CD4-positive, alpha-beta T cell treated with Interleukin-4 for 1 hour (primary cell): Measurements from ENCODE around the gene KRTAP9-1.
"Not testable (repeated sequence)": the region's sequence is repeated elsewhere in the genome, so short reads cannot be mapped to it uniquely, and the experiment has no call there.

Experiments
- DNase-seq, 2 donors: peaks; one replicate each; pipeline ENCODE4 v3.0.0-alpha.2; 2020 to 2022

Gene KRTAP9-1

DNA sequence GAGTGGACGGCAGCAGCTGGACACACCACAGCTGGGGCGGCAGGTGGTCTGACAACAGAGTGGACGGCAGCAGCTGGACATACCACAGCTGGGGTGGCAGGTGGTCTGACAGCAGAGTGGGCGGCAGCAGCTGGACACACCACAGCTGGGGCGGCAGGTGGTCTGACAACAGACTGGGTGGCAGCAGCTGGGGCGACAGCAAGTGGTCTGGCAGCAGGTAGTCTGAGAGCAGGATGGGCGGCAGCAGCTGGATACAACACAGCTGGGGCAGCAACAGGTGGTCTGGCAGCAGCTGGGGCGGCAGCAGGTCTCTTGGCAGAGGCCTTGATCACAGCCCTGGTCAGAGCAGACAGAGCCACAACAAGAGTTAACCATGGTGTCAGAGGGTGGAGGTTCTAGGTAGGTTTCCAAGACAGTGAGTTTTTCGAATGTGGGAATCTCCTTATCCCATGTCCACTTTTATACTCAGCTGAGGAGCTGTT lies 5.2 kb upstream of the KRTAP9-1 start, which contains the start of gene KRTAP4-1:
Gene KRTAP4-1 (minus strand): TSS at position 432 of the 482 bp plus-strand sequence. CDS start 57 bp downstream, at position 375.
- no peak for DNase-seq

DNA sequence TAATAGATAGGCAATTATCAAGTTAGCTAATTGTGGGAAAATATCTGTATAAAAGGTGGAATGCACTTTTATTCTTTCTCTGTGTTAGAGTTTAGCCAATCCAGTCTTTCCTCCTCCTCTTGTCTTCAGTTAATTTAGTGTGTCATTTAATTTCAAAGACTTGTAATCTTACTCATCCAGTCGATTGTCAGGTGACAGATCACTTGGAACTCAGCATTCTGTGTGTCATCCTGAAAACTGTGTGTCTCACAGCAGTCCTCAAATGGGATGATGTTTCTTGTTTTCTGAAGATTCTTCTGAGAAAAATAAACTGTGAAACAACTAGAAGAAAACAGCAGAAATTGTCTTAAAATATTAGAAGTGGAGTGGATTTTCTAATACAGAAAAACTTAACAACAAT lies 4.7 kb upstream of the KRTAP9-1 start:
- DNase-seq = no peak

DNA sequence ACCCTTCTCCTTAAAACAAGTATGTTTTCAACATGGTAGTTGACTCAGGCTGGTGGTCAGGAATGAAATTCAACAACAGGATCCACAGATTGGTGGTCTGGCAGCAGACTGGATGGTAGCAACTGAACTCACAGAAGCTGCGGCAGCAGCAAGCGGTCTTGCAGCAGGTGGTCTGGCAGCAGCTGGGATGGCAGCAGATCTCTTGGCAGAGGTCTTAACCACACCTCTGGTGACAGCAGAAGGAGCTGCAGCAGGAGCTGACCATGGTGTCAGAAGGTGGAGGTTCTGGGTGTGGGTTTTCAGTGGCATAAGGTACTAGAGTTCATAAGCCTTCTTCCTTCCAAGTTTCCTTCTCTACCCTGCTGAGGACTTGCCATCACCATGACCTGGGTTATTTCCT lies 2.8 kb upstream of the KRTAP9-1 start:
- DNase-seq = no peak

DNA sequence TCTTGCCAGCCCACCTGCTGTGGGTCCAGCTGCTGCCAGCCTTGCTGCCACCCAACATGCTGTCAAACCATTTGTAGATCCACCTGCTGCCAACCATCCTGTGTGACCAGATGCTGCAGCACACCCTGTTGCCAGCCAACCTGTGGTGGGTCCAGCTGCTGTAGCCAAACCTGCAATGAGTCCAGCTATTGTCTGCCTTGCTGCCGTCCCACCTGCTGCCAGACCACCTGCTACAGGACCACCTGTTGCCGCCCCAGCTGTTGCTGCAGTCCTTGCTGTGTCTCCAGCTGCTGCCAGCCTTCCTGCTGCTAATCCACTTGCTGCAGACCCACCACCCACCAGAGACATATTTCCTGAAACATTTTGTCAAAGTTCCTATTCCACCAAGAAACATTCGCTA lies 641 bp downstream of the KRTAP9-1 start:
- no peak for DNase-seq

GRCh38 chr17:41196068-41196467 lies 6.4 kb downstream of the KRTAP9-1 start:
- DNase-seq = no peak

DNA sequence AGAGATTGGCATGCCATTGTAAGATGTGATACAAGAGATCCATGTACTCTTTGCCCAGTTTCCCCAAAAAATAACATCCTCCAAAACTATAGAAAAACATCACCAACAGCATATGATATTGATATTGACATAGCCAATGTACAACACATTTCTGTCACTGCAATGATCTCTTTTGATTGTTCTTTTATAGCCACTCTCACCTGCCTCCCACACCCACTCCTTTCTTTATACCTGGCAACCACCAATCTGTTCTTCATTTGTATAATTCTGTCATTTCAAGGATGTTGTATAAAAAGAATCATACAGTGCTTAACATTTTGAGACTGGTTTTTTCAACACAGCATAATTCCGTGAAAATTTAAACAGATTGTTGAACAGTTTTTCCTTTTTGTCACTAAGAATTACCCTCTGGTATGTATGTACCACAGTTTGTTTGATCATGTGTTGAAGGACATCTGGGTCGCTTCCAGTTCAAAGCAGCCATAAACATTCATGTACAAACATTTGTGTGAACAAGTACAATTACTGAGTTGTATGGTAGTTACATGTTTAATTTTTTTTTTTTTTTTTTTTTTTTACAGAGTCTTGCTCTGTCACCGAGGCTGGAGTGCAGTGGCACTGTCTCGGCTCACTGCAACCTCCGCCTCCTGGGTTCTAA lies 9.9 kb downstream of the KRTAP9-1 start:
- no peak for DNase-seq

DNA sequence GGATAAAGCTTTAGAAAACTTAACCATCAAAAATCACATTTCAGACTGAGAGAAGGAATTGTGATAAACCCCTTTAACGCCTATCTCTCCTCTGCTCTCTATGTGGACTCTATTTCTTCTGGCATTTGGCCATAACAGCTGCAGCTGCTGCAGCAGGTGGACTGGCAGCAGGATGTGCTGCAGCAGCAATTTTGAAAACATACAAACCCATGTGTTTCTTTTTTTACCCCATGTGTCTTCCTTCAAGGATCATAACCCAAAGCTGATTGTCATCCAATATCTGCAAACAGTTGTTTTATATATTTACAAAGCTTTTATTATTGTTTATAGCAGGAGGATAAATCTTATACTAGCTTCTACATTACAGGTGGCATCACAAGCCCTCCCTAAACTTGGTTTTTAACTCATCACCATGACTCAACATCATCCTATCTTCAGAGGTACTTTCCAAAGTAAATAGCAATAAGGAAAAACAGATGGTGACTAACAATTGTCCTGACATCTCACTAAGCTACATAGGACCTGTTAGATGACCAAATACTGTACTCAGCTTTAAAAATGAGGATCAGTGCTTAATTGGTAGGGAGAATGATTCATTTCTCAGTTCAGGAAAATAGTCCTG lies 22.3 kb downstream of the KRTAP9-1 start:
- DNase-seq = no peak

- DNase-seq = no peak
These were observed 23.0 kb downstream of the KRTAP9-1 start for GRCh38 chr17:41212524-41213169.

GRCh38 chr17:41215681-41216080 lies 26.0 kb downstream of the KRTAP9-1 start:
- no peak for DNase-seq

- no peak for DNase-seq
These were observed 34.1 kb downstream of the KRTAP9-1 start for GRCh38 chr17:41223821-41224220.

DNA sequence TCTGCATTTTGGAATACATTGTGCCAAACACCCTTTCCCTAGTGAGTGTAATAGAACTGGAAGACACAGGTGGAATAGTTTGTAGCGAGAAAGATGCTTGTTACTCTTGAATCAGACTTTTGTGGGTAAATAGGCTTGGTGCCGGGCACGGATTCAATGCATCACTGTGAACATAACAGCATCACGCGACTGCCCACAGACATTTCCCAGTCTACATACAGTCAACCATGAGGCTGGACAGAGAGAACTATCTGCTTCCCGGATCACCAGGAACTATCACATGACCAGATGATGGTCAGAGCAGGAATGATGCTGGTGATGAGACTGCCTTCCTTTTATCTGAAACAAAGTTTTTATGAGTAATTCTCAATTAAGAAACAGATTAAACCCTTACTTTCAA lies 36.4 kb downstream of the KRTAP9-1 start:
- no peak for DNase-seq

- DNase-seq = not testable (repeated sequence)
These were observed 37.0 kb downstream of the KRTAP9-1 start, which contains the start of gene KRTAP9-2 for GRCh38 chr17:41226598-41227095. KRTAP9-2 (plus strand) TSS chr17:41226648; CDS start chr17:41226655, 7 bp downstream.

DNA sequence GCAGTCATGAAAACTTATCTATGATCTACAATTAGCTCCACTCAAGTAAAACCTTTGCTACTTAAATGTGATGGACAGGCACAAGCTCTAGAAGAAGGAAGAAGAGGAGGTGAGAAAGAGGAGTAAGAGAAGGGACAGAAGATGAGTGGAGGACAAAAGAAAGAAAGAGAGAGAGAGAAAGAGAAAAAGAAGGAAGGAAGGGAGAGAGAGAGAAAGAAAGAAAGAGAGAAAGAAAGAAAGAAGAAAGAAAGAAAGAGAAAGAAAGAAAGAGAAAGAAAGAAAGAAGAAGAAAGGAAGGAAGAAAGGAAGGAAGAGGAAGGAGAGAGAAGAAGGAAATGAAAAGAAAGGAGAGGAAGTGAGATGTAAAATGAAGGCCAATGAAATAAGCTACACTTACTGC lies 40.4 kb downstream of the KRTAP9-1 start:
- no peak for DNase-seq

DNA sequence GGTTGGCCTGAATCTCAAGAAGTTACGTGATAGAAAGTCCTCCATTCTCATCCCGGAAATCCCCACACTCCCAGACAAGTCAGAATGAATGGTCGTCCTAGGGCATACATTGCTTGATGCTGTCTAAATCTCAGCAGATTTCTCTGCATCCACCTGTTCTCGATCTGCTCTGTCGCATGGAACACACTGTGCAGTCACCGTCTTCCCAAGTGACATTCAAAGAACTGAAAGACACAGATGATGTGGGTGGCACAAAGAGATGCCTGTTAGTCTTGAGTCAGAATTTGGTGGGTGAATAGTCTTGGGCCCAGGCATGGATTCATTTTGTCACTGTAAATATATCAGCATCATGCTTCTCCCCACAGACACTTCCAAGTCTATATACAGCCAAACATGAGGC lies 42.0 kb downstream of the KRTAP9-1 start:
- no peak for DNase-seq

DNA sequence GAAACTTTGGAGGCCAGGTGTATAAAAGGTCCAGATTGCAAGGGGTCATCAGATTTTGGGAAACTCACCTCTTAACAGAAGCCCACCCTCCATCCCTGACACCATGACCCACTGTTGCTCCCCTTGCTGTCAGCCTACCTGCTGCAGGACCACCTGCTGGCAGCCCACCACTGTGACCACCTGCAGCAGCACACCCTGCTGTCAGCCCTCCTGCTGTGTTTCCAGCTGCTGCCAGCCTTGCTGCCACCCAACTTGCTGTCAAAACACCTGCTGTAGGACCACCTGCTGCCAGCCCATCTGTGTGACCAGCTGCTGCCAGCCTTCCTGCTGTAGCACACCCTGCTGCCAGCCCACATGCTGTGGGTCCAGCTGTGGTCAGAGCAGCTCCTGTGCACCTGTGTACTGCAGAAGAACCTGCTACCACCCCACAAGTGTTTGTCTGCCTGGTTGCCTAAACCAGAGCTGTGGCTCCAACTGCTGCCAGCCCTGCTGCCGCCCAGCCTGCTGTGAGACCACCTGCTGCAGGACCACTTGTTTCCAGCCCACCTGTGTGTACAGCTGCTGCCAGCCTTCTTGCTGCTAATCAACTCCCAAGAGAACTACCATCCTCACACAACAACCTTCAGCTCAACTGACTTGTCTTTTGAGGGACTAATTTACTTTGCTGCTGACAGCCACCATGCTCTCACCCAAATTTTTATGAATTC lies 42.9 kb downstream of the KRTAP9-1 start, which contains the start of gene KRTAP9-3:
Gene KRTAP9-3 (plus strand): TSS at position 51 of the 707 bp plus-strand sequence. CDS start 53 bp downstream, at position 104.
- DNase-seq = not testable (repeated sequence)

- DNase-seq = not testable (repeated sequence)
These were observed 47.4 kb downstream of the KRTAP9-1 start for GRCh38 chr17:41237116-41237515.

DNA sequence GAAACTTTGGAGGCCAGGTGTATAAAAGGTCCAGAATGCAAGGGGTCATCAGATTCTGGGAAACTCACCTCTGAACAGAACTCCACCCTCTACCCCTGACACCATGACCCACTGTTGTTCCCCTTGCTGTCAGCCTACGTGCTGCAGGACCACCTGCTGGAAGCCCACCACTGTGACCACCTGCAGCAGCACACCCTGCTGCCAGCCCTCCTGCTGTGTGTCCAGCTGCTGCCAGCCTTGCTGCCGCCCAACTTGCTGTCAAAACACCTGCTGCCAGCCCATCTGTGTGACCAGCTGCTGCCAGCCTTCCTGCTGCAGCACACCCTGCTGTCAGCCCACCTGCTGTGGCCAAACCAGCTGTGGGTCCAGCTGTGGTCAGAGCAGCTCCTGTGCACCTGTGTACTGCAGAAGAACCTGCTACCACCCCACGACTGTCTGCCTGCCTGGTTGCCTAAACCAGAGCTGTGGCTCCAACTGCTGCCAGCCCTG lies 48.3 kb downstream of the KRTAP9-1 start, which contains the start of gene KRTAP9-8:
Gene KRTAP9-8 (plus strand): TSS at position 51 of the 489 bp plus-strand sequence. CDS start 53 bp downstream, at position 104.
- not testable (repeated sequence) for DNase-seq
